CD4-positive, alpha-beta T cell (primary cell): ENCODE data around the gene KCNMA1. TPM values are rescaled to one million over a fixed set of nuclear protein-coding genes. Genes with fewer than 3 reads are reported as not detected.

Experiments
- ATAC-seq: fragments of 200-7000 bp; cut with Tn5 transposase; one replicate; pipeline ENCODE4 v1.10.0; 2022; ENCODE audit warnings: mild to moderate bottlenecking; ENCODE audit not compliant: poor library complexity
- CTCF ChIA-PET: fragments of 350-600 bp; sonication (Branson Sonifier 250); formaldehyde crosslinking; loops from one replicate; lab custom pipeline; 2021; ENCODE audit warnings: antibody characterized with exemption, inconsistent platforms; lab: Charles Lee
- POLR2A ChIA-PET: fragments of 350-600 bp; sonication (Branson Sonifier 250); formaldehyde crosslinking; loops from one replicate; lab custom pipeline; 2021; ENCODE audit warnings: antibody characterized with exemption, inconsistent platforms; lab: Charles Lee
- DNase-seq, 14 experiments: peaks; one replicate each; pipeline ENCODE4 v3.0.0-alpha.2; 2013 to 2020; ENCODE audit warnings: mixed read lengths in 2 of 14
- H3K27ac ChIP-seq, 2 donors: one replicate each; pipeline versions ENCODE4 v1.5.1 to v1.7.0; 2013; ENCODE audit warnings: low read length in 2 of 2, low read depth in 1 of 2, mild to moderate bottlenecking in 1 of 2
- H3K27me3 ChIP-seq, 2 experiments: 1 replicate in 1 of 2; 2 replicates in 1 of 2; pipeline versions ENCODE4 v1.6.1 to v1.7.0; 2013; ENCODE audit warnings: low read length in 2 of 2, control low read depth in 1 of 2, mild to moderate bottlenecking in 1 of 2, moderate library complexity in 1 of 2; ENCODE audit not compliant: insufficient read depth in 2 of 2, control insufficient read depth in 1 of 2
- H3K36me3 ChIP-seq: one replicate; pipeline ENCODE4 v1.6.1; 2013; ENCODE audit warnings: low read length, control low read depth; ENCODE audit not compliant: insufficient read depth
- H3K4me1 ChIP-seq: one replicate; pipeline ENCODE4 v1.6.1; 2013; ENCODE audit warnings: low read length, control low read depth; ENCODE audit not compliant: insufficient read depth
- H3K4me3 ChIP-seq: one replicate; pipeline ENCODE4 v1.5.1; 2013; ENCODE audit warnings: mild to moderate bottlenecking, low read length, moderate library complexity
- H3K9me3 ChIP-seq, 2 experiments: 1 replicate in 1 of 2; 2 replicates in 1 of 2; pipeline versions ENCODE4 v1.6.1 to v1.7.0; 2013; ENCODE audit warnings: low read length in 2 of 2, mild to moderate bottlenecking in 2 of 2, control low read depth in 1 of 2, moderate library complexity in 1 of 2; ENCODE audit not compliant: control insufficient read depth in 1 of 2, insufficient read depth in 1 of 2
- H3K27ac Mint-ChIP-seq: one replicate; pipeline ENCODE4 v1.8.0; 2020; ENCODE audit warnings: mixed read lengths
- H3K27me3 Mint-ChIP-seq: one replicate; pipeline ENCODE4 v1.8.0; 2021; ENCODE audit warnings: mixed read lengths
- H3K36me3 Mint-ChIP-seq: one replicate; pipeline ENCODE4 v1.8.0; 2021; ENCODE audit warnings: low read depth, mixed read lengths
- H3K4me1 Mint-ChIP-seq: one replicate; pipeline ENCODE4 v1.8.0; 2021; ENCODE audit warnings: low read depth, mixed read lengths
- H3K4me3 Mint-ChIP-seq: one replicate; pipeline ENCODE4 v1.8.0; 2020; ENCODE audit warnings: mild to moderate bottlenecking, mixed read lengths
- H3K9me3 Mint-ChIP-seq: one replicate; pipeline ENCODE4 v1.8.0; 2020; ENCODE audit warnings: mixed read lengths
- CTCF ChIP-seq: fragments of 200-600 bp; IDR thresholded peaks from one replicate; pipeline ENCODE4 v1.8.0; 2022; ENCODE audit warnings: antibody characterized with exemption, mild to moderate bottlenecking
- intact Hi-C, 2 experiments: fragments of 100-400 bp; cut with DNase I in 1 of 2; cut with micrococcal nuclease in 1 of 2; formaldehyde crosslinking; loops; one replicate each; pipeline versions ENCODE4 v1.15.1 to v1.9.0; 2023 to 2025; cut with DNase I, micrococcal nuclease
- total RNA-seq, 174 experiments: library from RNA in 2 of 174; stranded (reverse) in 2 of 174; gene quantifications; one replicate each; pipeline ENCODE4 v1.2.3 and lab custom pipeline; 2021 to 2026

KCNMA1 gene
- total RNA-seq, 2 experiments from 2014 or later = not detected

GRCh38 chr10:77091597-77092165 is 545.9 kb downstream of the KCNMA1 start:
- Histone ChIP-seq H3K9me3 (no peaks in the 10 kb centered on the region), H3K36me3 (no peaks in the 10 kb centered on the region), H3K4me3 (no peak overlapping the region), H3K4me1 (no peaks in the 10 kb centered on the region), H3K27me3 (peaks cover 0 to 6% of the 10 kb centered on the region in 2 experiments), H3K27ac (no peak overlapping the region)
- no peaks in the 10 kb centered on the region for H3K9me3 Mint-ChIP-seq
- DNase-seq (no peak), ATAC-seq (no peak)
- ChIA-PET POLR2A (no interaction called here), CTCF (no interaction called here)
- no peaks in the 10 kb centered on the region for H3K4me1 Mint-ChIP-seq
- H3K27me3 Mint-ChIP-seq = no peaks in the 10 kb centered on the region
- no peak overlapping the region for H3K27ac Mint-ChIP-seq
- no peaks in the 10 kb centered on the region for H3K36me3 Mint-ChIP-seq
- no peak overlapping the region for H3K4me3 Mint-ChIP-seq
- intact Hi-C loops = no loop called here
- no peak for TF ChIP-seq CTCF

GRCh38 chr10:77090381-77091356 is 546.9 kb downstream of the KCNMA1 start:
- H3K9me3 Mint-ChIP-seq = no peaks in the 10 kb centered on the region
- CTCF ChIA-PET = no interaction called here
- Histone ChIP-seq H3K27me3 (peaks cover 0 to 4% of the 10 kb centered on the region in 2 experiments), H3K27ac (no peak overlapping the region), H3K9me3 (no peaks in the 10 kb centered on the region), H3K4me1 (no peaks in the 10 kb centered on the region), H3K4me3 (no peak overlapping the region), H3K36me3 (no peaks in the 10 kb centered on the region)
- no peaks in the 10 kb centered on the region for H3K4me1 Mint-ChIP-seq
- POLR2A ChIA-PET = no interaction called here
- DNase-seq (no peak), ATAC-seq (no peak)
- TF ChIP-seq CTCF = no peak
- H3K4me3 Mint-ChIP-seq = no peak overlapping the region
- no peaks in the 10 kb centered on the region for H3K36me3 Mint-ChIP-seq
- no peaks in the 10 kb centered on the region for H3K27me3 Mint-ChIP-seq
- intact Hi-C loops = no loop called here
- no peak overlapping the region for H3K27ac Mint-ChIP-seq

GRCh38 chr10:77087366-77087765 is 550.2 kb downstream of the KCNMA1 start:
- H3K27ac ChIP-seq = no peak overlapping the region
- TF ChIP-seq CTCF = no peak
- H3K27ac Mint-ChIP-seq = no peak overlapping the region
- no peak for ATAC-seq
- H3K4me3 Mint-ChIP-seq = no peak overlapping the region
- no peaks in the 10 kb centered on the region for H3K9me3 Mint-ChIP-seq
- H3K4me1 Mint-ChIP-seq = no peaks in the 10 kb centered on the region
- no peak overlapping the region for H3K4me3 ChIP-seq
- H3K9me3 ChIP-seq = no peaks in the 10 kb centered on the region
- ChIA-PET POLR2A (no interaction called here), CTCF (no interaction called here)
- H3K36me3 Mint-ChIP-seq = no peaks in the 10 kb centered on the region
- no peaks in the 10 kb centered on the region for H3K27me3 ChIP-seq
- no peak for DNase-seq
- H3K27me3 Mint-ChIP-seq = no peaks in the 10 kb centered on the region
- intact Hi-C loops = no loop called here
- H3K4me1 ChIP-seq = no peaks in the 10 kb centered on the region
- no peaks in the 10 kb centered on the region for H3K36me3 ChIP-seq
